Testis (tissue), 3 donors: ENCODE results near the gene FABP3. TPM values are rescaled to one million over a fixed set of nuclear protein-coding genes. Genes with fewer than 3 reads are reported as not detected.

Experiments
- DNase-seq: peaks from one replicate; pipeline ENCODE4 v3.0.0-alpha.2; 2019
- H3K27ac ChIP-seq, 2 donors: fragments of 200-600 bp; sonication (generic); one replicate each; pipeline ENCODE4 v1.5.1; 2019
- H3K27me3 ChIP-seq: fragments of 200-600 bp; sonication (generic); one replicate; pipeline ENCODE4 v1.5.1; 2019
- H3K36me3 ChIP-seq: fragments of 200-600 bp; sonication (generic); one replicate; pipeline ENCODE4 v1.5.1; 2017; ENCODE audit warnings: low read depth; ENCODE audit errors: missing control alignments
- H3K4me1 ChIP-seq: fragments of 200-600 bp; sonication (generic); one replicate; pipeline ENCODE4 v1.5.1; 2019
- H3K4me3 ChIP-seq, 2 donors: fragments of 200-600 bp; sonication (generic); one replicate each; pipeline ENCODE4 v1.5.1; 2017 to 2019
- H3K9me3 ChIP-seq: fragments of 200-600 bp; sonication (generic); one replicate; pipeline ENCODE4 v1.5.1; 2017
- POLR2A ChIP-seq: fragments of 450-650 bp; IDR thresholded peaks from one replicate; pipeline ENCODE4 v1.6.1; 2017; ENCODE audit warnings: antibody characterized with exemption, mild to moderate bottlenecking, moderate library complexity
- WGBS, 2 donors: methylation state at CpG; one replicate each; pipeline ENCODE4 v1.1.5; 2018; 5-methylcytosine and 5-hydroxymethylcytosine counted together
- intact Hi-C: fragments of 100-400 bp; cut with DNase I; formaldehyde crosslinking; loops from one replicate; pipeline ENCODE4 v1.15.1; 2023; ENCODE audit warnings: low total_unique reads
- polyA plus RNA-seq: library from polyadenylated mRNA; stranded (reverse); fragments of 350-450 nt; fragmentation: Illumina TruSeq; extraction: RNeasy Lipid Tissue Mini Kit (QIAGEN cat#74804); gene quantifications from one replicate; pipeline ENCODE4 v1.2.3, GENCODE V29; 2014; ENCODE audit warnings: low read depth, low replicate concordance; ENCODE audit not compliant: insufficient read depth
- total RNA-seq, 2 donors: library from RNA; depleted of rRNA; stranded (reverse); fragments of >200 nt; gene quantifications; one replicate each; pipeline ENCODE4 v1.2.3, GENCODE V29; 2016
- TF ChIP-seq, protein P1 (sequence below), 3 experiments: fragments of 450-650 bp in 2 of 3; fragments of 200-600 bp in 1 of 3; sonication (generic) in 1 of 3; IDR thresholded peaks; one replicate each; pipeline ENCODE4 v1.5.1; 2016 to 2019; ENCODE audit warnings: antibody characterized with exemption in 3 of 3, mild to moderate bottlenecking in 2 of 3, moderate library complexity in 1 of 3

Gene FABP3
- total and polyA plus RNA-seq, 3 donors from 2014 or later, result 28.3 to 67.5 (median 34.3) TPM

DNA sequence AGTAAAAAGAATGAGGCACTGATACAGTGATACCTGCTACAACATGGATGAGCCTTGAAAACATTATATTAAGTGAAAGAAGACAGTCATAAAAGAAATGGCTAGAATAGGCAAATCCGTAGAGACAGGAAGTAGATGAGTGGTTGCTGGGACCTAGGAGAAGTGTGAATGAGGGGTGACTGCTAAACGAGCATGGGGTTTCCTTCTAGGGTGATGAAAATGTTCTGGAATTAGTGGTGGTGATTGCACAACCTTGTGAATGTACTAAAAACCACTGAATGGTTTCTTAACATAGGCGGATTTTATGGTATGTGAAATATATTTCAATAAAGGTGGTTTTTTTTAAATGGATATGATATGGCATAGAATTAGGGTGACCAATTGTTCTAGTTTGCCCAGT is 27.5 kb upstream of the FABP3 start:
- 59 to 77% methylated on average over 3 of the region's 3 CpGs for WGBS, 2 donors
- Histone ChIP-seq H3K36me3 (no peaks in the 10 kb centered on the region), H3K27ac (no peak overlapping the region), H3K4me3 (no peak overlapping the region), H3K27me3 (no peaks in the 10 kb centered on the region), H3K9me3 (no peaks in the 10 kb centered on the region), H3K4me1 (peaks cover 4% of the 10 kb centered on the region)
- intact Hi-C loops, result no loop called here
- TF ChIP-seq, protein P1, sequence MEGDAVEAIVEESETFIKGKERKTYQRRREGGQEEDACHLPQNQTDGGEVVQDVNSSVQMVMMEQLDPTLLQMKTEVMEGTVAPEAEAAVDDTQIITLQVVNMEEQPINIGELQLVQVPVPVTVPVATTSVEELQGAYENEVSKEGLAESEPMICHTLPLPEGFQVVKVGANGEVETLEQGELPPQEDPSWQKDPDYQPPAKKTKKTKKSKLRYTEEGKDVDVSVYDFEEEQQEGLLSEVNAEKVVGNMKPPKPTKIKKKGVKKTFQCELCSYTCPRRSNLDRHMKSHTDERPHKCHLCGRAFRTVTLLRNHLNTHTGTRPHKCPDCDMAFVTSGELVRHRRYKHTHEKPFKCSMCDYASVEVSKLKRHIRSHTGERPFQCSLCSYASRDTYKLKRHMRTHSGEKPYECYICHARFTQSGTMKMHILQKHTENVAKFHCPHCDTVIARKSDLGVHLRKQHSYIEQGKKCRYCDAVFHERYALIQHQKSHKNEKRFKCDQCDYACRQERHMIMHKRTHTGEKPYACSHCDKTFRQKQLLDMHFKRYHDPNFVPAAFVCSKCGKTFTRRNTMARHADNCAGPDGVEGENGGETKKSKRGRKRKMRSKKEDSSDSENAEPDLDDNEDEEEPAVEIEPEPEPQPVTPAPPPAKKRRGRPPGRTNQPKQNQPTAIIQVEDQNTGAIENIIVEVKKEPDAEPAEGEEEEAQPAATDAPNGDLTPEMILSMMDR (IDR thresholded peaks at IDR 0.05), result no peak
- no peak for TF ChIP-seq POLR2A
- no peak for DNase-seq

DNA sequence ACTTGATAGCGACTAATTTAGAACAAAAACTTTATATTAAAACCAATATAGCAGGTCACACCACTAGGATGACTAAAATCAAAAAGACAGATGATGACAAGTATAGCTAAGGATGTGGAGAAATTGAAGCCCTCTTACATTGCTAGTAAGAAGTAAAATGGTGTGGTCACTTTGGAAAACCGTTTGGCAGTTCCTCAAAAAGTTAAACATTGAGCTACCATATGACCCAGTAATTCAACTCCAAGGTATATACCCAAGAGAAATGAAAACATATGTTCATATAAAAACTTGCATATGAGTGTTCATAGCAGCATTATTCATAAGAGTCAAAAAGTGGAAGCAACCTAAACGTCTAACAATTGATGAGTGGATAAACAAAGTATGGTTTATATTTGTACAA is 27.1 kb upstream of the FABP3 start:
- intact Hi-C loops, result no loop called here
- no peak for DNase-seq
- Histone ChIP-seq H3K4me1 (peaks cover 4% of the 10 kb centered on the region), H3K9me3 (no peaks in the 10 kb centered on the region), H3K27ac (no peak overlapping the region), H3K4me3 (no peak overlapping the region), H3K36me3 (no peaks in the 10 kb centered on the region), H3K27me3 (no peaks in the 10 kb centered on the region)
- TF ChIP-seq, protein P1 (IDR thresholded peaks at IDR 0.05), result no peak
- 71 to 73% methylated on average over 3 of the region's 3 CpGs for WGBS, 2 donors

GRCh38 chr1:31398246-31398645 is 25.4 kb upstream of the FABP3 start:
- Histone ChIP-seq H3K4me3 (no peak overlapping the region), H3K27ac (no peak overlapping the region), H3K27me3 (no peaks in the 10 kb centered on the region), H3K4me1 (peaks cover 7% of the 10 kb centered on the region), H3K9me3 (no peaks in the 10 kb centered on the region), H3K36me3 (no peaks in the 10 kb centered on the region)
- TF ChIP-seq POLR2A, result no peak
- TF ChIP-seq, protein P1 (IDR thresholded peaks at IDR 0.05), result no peak
- no peak for DNase-seq
- 94% methylated on average over 2 of the region's 2 CpGs for WGBS, 2 donors
- intact Hi-C loops, result no loop called here

GRCh38 chr1:31397360-31398095 is 24.7 kb upstream of the FABP3 start:
- Histone ChIP-seq H3K27ac (no peak overlapping the region), H3K36me3 (no peaks in the 10 kb centered on the region), H3K4me3 (no peak overlapping the region), H3K9me3 (no peaks in the 10 kb centered on the region), H3K4me1 (peaks cover 7% of the 10 kb centered on the region), H3K27me3 (no peaks in the 10 kb centered on the region)
- intact Hi-C loops, result no loop called here
- TF ChIP-seq, protein P1 (IDR thresholded peaks at IDR 0.05), result no peak
- no peak for TF ChIP-seq POLR2A
- 71 to 89% methylated on average over 4 of the region's 4 CpGs for WGBS, 2 donors
- no peak for DNase-seq
